GM19467 (cell line): ENCODE measurements around the gene KIAA1614.

Experiments used
- ATAC-seq: cut with Tn5 transposase; IDR thresholded peaks from one replicate; pipeline ENCODE4 v1.9.1; 2021; ENCODE audit warnings: mild to moderate bottlenecking, moderate library complexity; ENCODE audit not compliant: unreplicated experiment

Gene KIAA1614

GRCh38 chr1:180981596-180982387 is 69.1 kb downstream of the KIAA1614 start:
- peak; percentile 75 for ATAC-seq

DNA sequence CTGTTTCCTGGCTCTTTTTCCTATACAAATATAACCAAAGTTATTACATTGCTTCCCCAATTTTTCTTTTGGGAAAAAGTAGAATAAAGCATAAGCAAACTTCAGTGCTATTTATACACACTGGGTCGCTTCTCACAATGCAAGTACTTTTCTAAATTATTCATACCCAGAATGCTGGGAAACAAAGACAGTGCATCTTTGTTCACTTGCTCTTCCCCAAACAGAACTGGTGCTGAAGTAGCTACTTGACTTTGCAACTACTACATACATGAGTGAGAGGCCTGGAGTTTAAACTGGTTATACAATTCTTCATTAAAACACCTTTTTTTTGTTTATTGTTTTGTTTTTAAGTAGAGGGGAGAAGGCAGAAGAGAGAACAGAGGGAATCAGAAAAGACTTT is 69.7 kb downstream of the KIAA1614 start:
- no peak for ATAC-seq

GRCh38 chr1:180988253-180988752 is 75.6 kb downstream of the KIAA1614 start:
- ATAC-seq, result no peak

GRCh38 chr1:180994262-180994661 is 81.6 kb downstream of the KIAA1614 start:
- ATAC-seq, result no peak

DNA sequence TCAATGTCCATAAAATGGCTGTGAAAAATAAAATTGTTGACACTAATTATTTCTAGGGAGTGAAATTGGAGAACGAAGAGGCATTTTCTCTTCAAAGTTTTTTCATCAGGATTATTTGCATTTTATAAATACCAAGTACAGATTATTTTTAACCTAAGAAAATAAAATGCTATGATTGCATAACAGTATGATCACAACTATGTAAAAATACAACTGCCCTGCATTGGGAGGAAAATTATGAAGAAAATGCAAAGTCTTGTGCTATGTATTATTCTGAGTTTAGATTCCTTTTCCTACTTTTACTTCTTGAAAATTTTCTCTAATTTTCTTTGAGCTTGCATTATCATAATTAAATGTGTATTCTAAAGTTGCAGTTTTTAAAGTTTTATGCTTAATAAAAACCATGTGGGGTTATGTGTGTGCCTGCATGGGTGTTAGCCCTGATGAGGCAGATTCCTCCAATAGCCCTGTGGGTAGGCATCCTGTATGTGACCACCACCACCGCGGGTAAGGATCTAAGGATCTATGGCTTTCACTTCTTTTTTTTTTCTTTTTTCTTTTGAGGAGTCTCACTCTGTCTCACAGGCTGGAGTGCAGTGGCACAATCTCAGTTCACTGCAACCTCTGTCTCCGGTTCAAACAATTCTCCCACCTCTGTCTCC is 85.3 kb downstream of the KIAA1614 start:
- no peak for ATAC-seq
